Liver (tissue), 3 donors: ENCODE results near the gene NOG.

ENCODE experiments used
- GABPA ChIP-seq, 2 donors: IDR thresholded peaks in 1 of 2; conservative IDR thresholded peaks in 1 of 2; 2 replicates each; pipeline ENCODE4 v1.6.1; 2016; ENCODE audit warnings: antibody characterized with exemption in 2 of 2, mild to moderate bottlenecking in 1 of 2, moderate library complexity in 1 of 2
- RAD21 ChIP-seq, 2 donors: IDR thresholded peaks; 2 replicates each; pipeline ENCODE4 v1.6.1; 2016; ENCODE audit warnings: antibody characterized with exemption in 2 of 2, mild to moderate bottlenecking in 2 of 2
- REST ChIP-seq: IDR thresholded peaks from 2 replicates; pipeline ENCODE4 v1.6.1; 2016; ENCODE audit warnings: antibody characterized with exemption, mild to moderate bottlenecking
- TAF1 ChIP-seq: conservative IDR thresholded peaks from 2 replicates; pipeline ENCODE4 v1.6.1; 2016; ENCODE audit warnings: antibody characterized with exemption, mild to moderate bottlenecking
- TF ChIP-seq, protein P1 (sequence below): fragments of 150-350 bp; IDR thresholded peaks from 2 replicates; pipeline ENCODE4 v1.5.1; 2017; ENCODE audit warnings: improper control_type of control experiment, low read depth, low read length; ENCODE audit not compliant: missing input control
- TF ChIP-seq, protein P2 (sequence below): IDR thresholded peaks from 2 replicates; pipeline ENCODE4 v1.6.1; 2016; ENCODE audit warnings: antibody characterized with exemption
- TF ChIP-seq, protein P3 (sequence below): IDR thresholded peaks from 2 replicates; pipeline ENCODE4 v1.6.1; 2016; ENCODE audit warnings: antibody characterized with exemption
- donor health status: healthy.
- donor health status: healthy.

GRCh38 chr17:56599566-56599965, 6.1 kb downstream of the NOG start:
- TF ChIP-seq RAD21 (IDR thresholded peaks at IDR 0.05) = no peak
- TF ChIP-seq, protein P1, sequence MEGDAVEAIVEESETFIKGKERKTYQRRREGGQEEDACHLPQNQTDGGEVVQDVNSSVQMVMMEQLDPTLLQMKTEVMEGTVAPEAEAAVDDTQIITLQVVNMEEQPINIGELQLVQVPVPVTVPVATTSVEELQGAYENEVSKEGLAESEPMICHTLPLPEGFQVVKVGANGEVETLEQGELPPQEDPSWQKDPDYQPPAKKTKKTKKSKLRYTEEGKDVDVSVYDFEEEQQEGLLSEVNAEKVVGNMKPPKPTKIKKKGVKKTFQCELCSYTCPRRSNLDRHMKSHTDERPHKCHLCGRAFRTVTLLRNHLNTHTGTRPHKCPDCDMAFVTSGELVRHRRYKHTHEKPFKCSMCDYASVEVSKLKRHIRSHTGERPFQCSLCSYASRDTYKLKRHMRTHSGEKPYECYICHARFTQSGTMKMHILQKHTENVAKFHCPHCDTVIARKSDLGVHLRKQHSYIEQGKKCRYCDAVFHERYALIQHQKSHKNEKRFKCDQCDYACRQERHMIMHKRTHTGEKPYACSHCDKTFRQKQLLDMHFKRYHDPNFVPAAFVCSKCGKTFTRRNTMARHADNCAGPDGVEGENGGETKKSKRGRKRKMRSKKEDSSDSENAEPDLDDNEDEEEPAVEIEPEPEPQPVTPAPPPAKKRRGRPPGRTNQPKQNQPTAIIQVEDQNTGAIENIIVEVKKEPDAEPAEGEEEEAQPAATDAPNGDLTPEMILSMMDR = no peak
- TF ChIP-seq TAF1 = no peak
- TF ChIP-seq GABPA (IDR thresholded peaks at IDR 0.05 in 1 of 2, conservative IDR thresholded peaks at IDR 0.05 in 1 of 2) = no peak
- TF ChIP-seq, protein P2, sequence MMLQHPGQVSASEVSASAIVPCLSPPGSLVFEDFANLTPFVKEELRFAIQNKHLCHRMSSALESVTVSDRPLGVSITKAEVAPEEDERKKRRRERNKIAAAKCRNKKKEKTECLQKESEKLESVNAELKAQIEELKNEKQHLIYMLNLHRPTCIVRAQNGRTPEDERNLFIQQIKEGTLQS = no peak
- TF ChIP-seq, protein P3, sequence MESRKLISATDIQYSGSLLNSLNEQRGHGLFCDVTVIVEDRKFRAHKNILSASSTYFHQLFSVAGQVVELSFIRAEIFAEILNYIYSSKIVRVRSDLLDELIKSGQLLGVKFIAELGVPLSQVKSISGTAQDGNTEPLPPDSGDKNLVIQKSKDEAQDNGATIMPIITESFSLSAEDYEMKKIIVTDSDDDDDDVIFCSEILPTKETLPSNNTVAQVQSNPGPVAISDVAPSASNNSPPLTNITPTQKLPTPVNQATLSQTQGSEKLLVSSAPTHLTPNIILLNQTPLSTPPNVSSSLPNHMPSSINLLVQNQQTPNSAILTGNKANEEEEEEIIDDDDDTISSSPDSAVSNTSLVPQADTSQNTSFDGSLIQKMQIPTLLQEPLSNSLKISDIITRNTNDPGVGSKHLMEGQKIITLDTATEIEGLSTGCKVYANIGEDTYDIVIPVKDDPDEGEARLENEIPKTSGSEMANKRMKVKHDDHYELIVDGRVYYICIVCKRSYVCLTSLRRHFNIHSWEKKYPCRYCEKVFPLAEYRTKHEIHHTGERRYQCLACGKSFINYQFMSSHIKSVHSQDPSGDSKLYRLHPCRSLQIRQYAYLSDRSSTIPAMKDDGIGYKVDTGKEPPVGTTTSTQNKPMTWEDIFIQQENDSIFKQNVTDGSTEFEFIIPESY = no peak
- TF ChIP-seq REST = no peak
